ENCODE data around the gene AP1G2.
"Not testable (repeated sequence)": the region's sequence is repeated elsewhere in the genome, so short reads cannot be mapped to it uniquely, and the experiment has no call there.

Gene AP1G2

DNA sequence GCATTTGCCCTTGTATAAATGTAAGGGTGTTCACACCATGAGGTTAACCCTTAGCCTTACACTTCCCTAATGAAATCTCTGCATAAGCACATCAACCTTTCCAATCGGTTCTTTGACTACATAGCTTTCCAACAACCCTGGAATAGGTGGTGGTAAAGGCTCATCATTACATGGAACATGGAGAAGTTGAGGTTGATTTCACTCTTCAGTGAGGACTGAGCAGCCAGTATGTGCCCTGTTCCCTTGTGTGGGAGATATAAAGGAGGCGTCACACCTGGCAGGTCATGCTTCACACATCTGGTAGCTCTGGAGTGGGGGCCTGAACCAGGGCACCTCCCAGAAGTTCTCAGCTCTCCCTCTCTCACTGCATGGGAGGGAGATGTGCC lies 32.7 kb upstream of the AP1G2 start:
- DNase-seq: no peak

DNA sequence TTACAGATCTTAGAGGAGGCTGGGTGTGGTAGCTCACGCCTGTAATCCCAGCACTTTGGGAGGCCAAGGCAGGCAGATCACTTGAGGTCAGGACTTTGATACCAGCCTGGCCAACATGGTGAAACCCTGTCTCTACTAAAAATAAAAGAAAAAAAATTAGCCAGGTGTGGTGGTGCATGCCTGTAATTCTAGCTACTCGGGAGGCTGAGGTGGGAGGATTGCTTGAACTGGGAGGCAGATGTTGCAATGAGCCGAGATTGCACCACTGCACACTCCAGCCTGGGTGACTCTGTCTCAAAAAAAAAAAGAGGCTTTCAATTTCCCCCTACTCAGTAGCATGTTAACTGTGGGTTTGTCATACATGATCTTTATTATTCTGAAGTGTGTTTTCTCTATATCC lies 26.6 kb upstream of the AP1G2 start:
- DNase-seq: not testable (repeated sequence)

DNA sequence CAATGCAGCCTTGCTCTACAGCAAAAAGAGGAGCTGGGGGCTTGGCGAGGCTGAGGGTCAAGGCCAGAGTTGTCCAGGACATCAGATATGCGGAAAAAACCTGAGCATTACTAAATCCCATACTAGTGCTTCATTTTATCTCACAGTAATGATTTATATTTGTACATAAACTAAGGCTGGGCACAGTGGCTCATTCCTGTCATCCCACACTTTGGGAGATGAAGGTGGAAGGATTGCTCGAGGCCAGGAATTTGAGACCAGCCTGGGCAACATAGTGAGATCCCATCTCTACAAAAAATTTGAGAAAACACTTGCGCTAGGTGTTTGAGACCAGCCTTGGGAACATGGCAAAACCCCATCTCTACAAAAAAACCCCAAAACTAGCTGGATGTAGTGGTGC lies 22.6 kb upstream of the AP1G2 start:
- no peak for DNase-seq

DNA sequence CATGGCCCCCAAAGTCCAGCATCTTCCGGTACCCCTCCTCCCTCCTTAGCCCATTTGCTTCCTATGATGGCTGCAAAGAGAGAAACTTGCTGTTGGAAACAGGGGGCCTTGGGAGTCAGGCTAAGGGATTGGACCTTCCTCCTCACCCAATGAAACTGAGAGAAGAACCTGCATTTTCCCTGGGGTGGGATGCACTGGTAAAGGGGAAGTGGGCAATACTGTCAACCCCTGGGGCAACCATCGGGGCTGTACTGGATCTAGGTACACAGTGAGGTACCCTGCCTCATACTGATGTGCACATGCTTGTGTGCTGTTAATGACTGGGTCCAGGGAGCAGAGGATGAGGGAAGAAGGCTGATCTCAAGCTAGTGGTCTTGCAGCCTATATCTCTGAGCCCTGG lies 22.0 kb upstream of the AP1G2 start:
- DNase-seq: no peak

DNA sequence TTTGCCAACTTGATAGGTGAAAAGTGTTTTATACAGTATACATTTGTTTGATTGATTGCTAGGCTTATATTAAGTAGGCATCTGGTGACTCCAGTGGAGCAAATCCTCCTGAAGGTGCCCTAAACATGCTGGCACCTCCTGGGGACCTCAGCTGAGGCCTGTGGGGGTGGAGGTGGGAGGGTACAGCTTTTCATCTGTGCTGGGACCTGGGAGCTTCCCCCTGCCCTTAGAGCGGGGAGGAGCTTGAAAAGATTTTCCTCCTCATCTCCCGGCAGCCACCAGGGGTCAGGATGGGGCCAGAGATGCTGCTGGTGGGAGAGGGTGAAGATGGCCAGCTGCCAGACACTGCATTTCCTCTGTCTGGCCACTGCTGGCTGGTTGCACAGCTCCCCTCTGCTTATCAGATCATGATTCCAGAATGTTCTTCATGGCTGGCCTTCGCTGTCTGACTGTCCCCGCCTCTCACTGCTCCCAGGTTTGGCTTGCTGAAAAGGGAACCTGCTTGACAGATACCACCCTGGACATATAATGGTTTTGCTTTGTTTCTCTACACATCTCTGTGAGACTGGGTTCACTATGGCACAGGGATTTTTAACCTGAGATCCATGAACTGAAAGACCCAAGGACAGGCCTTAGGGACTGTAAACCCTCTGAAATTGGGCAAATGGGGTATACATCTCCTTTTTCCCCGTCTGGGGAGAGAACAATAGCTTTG lies 21.4 kb upstream of the AP1G2 start:
- DNase-seq: peak; percentile 84

DNA sequence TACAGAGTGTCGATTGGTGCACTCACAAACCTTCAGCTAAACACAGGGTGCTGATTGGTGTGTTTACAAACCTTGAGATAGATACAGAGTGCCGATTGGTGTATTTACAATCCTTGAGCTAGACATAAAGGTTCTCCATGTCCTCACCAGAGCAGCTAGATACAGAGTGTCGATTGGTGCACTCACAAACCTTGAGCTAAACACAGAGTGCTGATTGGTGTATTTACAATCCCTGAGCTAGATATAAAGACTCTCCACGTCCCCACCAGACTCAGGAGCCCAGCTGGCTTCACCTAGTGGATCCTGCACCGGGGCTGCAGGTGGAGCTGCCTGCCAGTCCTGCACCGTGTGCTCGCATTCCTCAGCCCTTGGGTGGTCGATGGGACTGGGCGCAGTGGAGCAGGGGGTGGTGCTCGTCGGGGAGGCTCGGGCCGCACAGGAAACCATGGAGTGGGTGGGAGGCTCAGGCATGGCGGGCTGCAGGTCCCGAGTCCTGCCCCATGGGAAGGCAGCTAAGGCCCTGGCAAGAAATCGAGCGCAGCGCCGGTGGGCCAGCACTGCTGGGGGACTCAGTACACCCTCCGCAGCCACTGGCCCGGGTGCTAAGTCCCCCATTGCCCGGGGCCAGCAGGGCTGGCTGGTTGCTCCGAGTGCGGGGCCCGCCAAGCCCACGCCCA lies 17.1 kb upstream of the AP1G2 start:
- not testable (repeated sequence) for DNase-seq

DNA sequence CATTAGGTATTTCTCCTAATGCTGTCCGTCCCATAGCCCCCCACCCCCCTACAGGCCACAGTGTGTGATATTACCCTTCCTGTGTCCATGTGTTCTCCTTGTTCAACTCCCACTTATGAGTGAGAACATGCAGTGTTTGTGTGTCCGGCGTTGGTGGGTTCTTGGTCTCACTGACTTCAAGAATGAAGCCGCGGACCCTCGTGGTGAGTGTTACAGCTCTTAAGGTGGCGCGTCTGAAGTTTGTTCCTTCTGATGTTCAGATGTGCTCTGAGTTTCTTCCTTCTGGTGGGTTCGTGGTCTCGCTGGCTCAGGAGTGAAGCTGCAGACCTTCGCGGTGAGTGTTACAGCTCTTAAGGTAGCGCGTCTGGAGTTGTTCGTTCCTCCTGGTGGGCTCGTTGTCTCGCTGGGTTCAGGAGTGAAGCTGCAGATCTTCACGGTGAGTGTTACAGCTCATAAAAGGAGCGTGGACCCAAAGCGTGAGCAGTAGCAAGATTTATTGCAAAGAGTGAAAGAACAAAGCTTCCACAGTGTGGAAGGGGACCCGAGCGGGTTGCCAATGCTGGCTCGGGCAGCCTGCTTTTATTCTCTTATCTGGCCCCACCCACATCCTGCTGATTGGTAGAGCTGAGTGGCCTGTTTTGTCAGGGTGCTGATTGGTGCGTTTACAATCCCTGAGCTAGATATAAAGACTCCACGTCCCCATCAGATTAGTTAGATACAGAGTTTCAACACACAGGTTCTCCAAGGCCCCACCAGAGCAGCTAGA lies 16.4 kb upstream of the AP1G2 start:
- not testable (repeated sequence) for DNase-seq

DNA sequence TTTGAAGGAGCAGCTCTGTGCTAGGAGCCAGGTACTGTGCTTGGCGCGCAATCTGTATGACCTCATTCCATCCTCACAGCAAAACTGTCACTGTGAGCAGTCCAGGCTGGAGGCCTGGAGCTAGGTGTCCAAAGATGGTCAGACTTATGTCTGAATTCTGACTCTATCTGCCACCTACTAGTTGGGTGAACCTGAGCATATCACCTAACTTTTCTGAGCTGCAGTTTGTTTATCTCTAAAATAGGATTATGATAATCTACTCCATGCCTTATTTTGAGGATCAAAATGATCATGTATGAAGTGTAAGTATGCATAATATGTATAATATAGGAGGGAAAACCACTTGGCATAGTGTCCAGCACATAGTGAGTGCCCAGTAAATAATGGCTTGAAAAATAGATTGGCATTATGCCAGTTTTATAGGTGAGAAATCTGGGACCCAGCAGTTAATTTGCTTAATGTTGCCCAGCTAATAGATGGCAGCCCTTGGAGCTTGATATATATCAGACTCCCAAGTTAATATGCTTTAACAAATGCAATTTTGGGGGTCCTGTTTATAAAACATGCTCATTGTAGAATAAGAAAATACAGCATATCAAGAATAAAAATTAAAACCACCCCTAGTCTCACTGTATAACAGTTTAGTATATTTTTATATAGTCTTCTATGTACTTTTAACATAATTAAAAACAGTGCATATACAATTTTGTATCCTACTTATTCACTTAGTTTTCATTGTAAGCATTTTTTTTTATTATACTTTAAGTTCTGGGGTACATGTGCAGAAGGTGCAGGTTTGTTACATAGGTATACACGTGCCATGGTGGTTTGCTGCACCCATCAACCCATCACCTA lies 15.5 kb upstream of the AP1G2 start:
- no peak for DNase-seq

DNA sequence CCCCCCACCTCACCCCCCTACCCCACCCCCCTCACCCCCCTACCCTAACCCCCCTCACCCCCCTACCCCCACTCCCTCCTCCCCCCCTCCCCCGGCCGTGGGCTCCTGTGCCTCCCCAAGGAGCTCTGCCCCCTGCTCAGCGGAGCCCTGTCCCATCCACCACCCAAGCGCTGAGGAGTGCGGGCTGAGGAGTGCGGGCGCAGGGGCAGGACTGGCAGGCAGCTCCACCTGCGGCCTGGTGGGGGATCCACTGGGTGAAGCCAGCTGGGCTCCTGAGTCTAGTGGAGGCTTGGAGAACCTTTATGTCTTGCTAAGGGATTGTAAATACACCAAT lies 13.3 kb upstream of the AP1G2 start:
- DNase-seq: no peak

DNA sequence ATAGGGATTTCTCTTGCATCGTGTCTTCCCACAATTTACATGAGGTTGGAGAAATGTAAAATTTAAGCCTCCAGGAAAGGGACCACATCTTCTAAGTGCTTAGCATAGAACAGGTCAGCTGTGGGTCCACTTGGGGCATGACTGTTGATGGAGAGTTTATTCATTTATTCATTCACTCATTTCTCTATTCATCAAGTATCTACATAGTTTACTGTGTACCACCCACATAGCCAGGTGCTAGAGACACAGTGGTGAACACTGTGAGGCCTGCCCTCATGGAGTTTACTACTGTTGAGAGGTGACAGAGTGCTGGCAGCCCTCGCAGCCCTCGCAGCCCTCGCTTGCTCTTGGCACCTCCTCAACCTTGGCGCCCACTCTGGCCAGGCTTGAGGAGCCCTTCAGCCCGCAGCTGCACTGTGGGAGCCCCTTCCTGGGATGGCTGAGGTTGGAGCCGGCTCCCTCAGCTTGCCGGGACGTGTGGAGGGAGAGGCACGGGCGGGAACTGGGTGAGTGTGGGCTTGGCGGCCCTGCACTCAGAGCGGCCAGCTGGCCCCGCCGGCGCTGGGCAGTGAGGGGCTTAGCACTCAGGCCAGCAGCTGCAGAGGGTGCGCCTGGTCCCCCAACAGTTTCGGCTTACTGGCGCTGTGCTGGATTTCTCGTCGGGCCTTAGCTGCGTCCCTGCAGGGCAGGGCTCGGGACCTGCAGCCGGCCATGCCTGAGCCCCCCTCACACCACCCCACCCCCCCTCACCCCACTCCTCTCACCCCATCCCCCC lies 12.7 kb upstream of the AP1G2 start:
- DNase-seq: no peak

DNA sequence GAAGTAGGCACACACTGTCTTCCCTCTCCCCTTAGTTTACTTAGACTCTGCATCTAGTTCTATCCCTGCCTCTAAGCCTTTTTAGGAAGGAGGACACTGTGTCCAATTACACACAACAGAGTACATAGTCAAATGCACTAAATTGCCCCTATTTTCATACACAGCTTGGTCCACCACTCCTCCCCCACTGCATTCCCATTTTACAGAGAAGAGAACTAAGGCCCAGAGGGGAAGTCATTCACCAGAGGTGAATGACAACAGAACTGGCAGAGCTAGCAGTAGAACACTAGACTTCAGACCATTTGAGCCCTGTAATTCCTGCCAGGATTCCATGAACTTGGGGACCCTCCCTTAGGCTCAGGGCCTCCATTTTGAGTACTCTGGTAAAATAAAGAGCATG lies 12.1 kb upstream of the AP1G2 start:
- DNase-seq: no peak

DNA sequence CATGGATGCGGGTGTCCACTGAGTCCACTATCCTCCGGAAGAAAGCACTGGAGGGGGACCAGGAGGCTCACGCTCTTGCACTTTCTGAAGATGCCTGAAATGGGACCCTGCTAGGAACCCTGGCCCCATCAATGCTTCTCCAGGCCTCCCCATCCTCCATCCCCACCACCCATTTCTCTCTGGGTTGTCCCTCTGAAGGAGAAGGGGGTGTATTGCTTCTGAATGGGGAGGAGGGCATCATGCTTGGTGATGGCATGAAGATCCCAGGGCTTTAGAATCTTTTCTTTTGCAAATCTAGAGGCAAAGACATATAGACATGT lies 11.7 kb upstream of the AP1G2 start:
- DNase-seq: no peak

DNA sequence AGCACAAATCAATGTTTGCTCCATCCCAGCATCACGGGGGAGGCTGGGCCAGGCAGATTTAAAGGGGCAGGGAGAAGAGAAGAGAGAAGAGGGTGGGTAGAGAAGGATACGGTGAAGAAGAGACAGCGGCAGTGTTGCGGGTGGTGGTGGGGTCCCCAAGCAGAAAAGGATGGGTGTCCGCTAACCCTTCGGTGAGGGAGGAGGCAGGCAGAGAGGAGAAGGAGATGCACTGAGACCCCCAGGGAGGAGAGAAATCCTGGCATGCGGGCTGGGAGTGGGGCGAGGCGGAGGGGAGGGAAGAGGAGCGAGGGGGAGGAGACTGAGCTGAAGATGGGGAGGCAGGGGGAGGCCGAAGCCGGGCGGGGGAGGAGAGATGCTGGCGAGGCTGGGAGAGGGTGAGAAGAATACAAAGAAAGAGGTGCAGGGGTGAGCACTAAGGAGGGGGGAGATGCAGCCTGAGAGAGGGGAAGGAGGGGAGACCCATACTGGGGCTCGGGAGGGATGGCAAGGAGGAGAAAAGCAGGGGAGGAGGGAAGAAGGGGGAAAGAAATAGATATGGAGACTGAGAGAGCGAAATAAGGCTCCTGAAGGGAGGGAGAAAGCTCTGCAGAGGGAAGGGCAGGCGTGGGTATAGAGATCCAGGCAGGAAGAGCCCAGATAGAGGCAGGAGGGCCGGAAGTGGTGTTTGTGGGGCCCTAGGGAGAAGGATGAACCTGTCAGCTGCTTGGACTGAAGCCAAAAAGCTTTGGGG lies 11.1 kb upstream of the AP1G2 start, which contains the start of gene JPH4:
JPH4 (minus strand) TSS at position 231 of the 751 bp plus-strand sequence. CDS start 1,337 bp downstream, outside the sequence.
- no peak for DNase-seq

DNA sequence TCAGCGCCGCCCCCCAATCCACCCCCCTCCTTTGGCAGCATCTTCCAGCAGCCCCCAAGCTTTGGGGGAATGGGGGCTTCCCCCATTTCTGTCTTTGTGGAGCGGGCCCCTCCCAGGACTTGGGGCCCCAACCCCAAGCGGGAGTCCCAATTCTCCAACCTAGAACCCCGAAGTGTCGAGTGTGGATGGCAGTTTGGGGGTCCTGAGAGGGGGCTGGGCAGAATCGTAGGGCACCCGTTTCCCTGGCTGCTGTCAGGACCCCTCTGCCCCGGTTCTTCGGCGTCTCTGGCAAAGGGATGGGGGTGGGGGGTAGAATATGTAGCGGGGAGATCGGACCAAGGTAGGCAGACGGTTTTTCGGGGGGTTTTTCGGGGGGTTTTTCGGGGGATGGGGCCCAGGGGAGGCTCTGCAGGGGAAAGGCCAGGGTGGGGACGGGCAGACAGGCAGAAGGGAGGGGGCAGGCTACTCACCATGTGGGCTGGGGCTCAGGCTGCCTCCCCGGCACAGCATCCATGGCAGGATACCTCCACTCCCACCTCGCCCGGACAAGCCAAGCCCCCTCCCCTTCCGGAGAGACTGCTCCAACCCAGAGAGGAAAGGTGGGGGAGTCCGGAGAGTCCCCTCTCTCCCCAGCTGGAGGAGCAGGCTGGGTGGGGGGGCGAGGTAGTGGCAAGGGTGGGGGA lies 10.3 kb upstream of the AP1G2 start:
- no peak for DNase-seq

DNA sequence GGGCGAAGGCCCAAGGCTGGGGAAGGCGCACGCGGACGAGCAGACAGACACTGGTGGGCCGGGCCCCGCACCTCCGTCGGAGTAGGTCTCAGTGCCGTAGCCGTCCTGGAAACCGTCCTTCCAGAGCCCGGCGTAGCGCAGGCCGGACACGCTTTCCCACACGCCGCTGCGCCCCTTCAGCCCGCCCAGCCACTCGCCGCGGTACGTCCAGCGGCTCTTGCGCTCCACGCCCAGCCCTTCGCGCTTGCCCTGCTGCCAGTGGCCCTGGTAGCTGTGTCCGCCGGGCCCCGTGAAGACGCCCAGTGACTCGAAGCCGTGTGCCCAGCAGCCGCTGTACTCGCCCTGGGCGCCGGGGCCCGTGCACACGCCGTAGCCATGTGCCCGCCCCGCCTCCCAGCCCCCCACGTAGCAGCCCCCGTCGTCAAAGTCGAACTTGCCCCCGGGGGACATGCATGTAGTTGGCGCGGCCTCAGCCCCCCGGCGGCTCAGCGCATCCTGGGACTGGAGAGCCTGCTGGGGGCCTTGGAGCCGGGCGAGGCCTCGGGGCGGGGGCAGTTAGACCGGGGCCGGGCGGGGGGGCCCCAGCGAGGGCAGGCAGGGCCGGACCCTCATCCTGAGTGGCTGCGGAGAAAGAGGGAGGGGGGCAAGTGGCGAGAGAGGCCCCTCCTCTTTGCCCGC lies 9.6 kb upstream of the AP1G2 start:
- no peak for DNase-seq

DNA sequence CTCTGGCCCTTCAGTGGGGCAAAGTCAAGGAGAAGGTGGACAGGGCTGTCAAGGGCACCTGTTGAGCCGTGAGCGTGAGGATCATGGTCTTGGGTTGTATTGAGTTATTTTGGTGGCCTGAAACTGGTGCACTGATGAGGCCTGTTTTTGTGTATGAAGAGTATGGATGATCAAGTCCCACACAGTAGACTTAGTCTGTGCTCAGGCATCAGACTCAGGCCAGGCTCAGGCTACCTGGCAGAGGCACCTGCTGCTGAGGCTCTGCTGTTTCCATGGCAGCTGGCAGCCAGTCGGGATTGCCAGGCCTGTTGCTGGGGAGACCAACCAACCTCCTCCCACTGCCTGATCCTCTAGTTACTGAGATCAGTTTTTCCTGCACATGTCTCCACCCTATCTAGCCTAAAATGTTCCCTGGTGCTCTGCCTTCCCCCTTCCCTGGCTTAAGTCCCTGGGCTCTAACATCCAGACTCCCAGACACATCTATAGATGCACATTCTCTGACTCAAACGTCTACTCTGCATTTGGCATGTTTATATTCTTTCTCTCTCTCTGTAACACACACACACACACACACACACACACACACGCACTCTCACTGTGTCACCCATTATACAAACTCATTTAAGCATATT lies 5.9 kb upstream of the AP1G2 start:
- DNase-seq: no peak

DNA sequence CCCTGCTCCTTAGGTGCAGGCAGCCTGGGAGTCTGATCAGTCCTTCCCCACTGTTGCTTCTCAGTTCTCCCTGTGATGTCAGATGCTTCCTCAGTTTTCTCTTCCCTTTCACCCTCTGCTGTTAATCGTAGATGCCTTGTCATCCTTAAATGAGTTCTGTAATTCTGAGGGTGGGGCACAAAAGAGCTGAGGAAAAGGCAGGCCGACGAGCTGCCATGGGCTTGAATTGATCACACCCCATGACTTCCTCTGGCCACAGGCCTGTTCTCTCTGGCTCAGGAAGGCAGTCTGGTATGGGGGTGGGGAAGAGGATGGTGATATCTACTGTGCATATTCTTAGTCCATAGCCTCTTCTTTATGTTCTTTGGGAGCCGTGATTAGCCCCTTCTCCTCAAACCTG lies 5.2 kb upstream of the AP1G2 start:
- DNase-seq: no peak

DNA sequence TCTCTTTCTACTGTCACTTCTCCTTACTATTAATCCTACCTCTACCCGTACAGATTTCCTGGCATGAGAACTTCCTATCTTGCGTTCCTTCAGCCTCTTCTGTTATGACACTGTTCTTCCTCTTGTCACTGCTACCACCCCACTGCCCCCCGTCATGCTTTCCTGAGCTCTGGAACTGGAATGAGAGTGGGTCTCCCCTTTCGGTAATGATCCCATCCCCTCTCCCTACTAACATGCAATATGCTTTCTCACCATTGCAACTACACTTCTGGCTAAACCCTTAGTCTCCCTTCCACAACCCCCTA lies 4.9 kb upstream of the AP1G2 start:
- DNase-seq: no peak

DNA sequence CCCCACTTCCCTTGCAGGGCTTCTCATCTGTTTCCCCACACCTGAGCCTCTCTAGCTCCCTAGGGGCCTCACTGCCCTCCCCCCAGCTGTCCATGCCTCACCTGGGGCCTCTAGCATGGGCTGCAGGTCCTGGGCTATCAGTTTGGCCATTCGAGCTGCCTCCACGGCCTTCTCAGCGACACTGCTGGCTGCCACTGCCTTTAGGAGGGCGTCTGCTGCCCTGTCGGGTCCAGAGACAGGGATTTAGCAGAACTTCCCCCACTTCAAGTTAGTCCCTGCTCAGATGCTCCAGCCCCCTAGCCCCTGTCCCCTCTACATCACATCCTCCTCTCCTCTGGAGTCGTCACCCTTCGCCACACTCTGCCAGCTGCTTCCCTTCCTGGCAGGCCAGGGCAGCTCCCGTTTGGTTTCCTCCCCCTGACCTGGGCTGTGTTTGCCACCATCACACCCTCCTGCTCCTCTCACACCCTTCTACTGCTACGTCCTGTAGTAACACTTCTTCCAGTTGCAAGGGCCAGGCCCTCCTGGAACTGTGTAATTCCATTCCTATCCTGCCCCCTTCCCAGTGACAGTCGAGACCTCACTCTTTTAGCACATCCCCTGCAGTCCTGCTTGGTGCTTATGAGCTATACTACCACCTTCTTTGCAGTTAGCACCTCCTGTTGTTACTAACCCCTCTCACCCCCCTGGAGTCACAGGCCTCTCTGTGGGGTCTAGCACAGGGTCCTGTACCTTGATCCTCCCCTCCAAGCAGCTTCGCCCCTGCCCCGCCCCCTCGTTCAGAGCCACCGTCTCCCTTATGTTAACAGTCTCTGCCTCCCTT lies 4.3 kb upstream of the AP1G2 start:
- DNase-seq: no peak
